PC-3 (cell line): ENCODE measurements around the gene AOPEP. TPM values are rescaled to one million over a fixed set of nuclear protein-coding genes. Genes with fewer than 3 reads are reported as not detected.

Source experiments
- ATAC-seq: fragments of 200-7000 bp; cut with Tn5 transposase; 2 replicates; pipeline ENCODE4 v1.9.1; 2020; ENCODE audit warnings: mild to moderate bottlenecking, moderate library complexity
- BruUV-seq: library from RNA; stranded (reverse); fragments of 400-500 nt; replicated peaks from 2 replicates; lab custom pipeline; 2021; lab: Mats Ljungman, UMichigan
- CTCF ChIA-PET: fragments of 300-600 bp; sonication (Branson Sonifier 250); formaldehyde crosslinking; loops from one replicate; lab custom pipeline; 2022; ENCODE audit warnings: antibody characterized with exemption; lab: Charles Lee
- POLR2A ChIA-PET: fragments of 300-600 bp; sonication (Branson Sonifier 250); formaldehyde crosslinking; loops from one replicate; lab custom pipeline; 2022; ENCODE audit warnings: antibody characterized with exemption; ENCODE audit not compliant: unreplicated experiment; lab: Charles Lee
- DNase-seq: peaks from one replicate; pipeline ENCODE4 v3.0.0-alpha.2; 2015
- H2AFZ ChIP-seq: fragments of 300-600 bp; sonication (generic); 2 replicates; pipeline ENCODE4 v1.6.0; 2016; ENCODE audit warnings: antibody characterized with exemption, low read length
- H3F3A ChIP-seq: fragments of 300-600 bp; sonication (generic); one replicate; pipeline ENCODE4 v1.6.0; 2017; ENCODE audit warnings: antibody characterized with exemption, low read length, control low read depth, mild to moderate bottlenecking; ENCODE audit not compliant: unreplicated experiment
- H3K27ac ChIP-seq: fragments of 300-600 bp; sonication (generic); 2 replicates; pipeline ENCODE4 v1.5.1; 2016; ENCODE audit warnings: mild to moderate bottlenecking, low read length
- H3K27me3 ChIP-seq: fragments of 300-600 bp; sonication (generic); 2 replicates; pipeline ENCODE4 v1.6.1; 2016; ENCODE audit warnings: low read length, mixed read lengths
- H3K36me3 ChIP-seq: fragments of 300-600 bp; sonication (generic); 2 replicates; pipeline ENCODE4 v1.6.1; 2016; ENCODE audit warnings: low read depth, mixed run types, low read length, mixed read lengths
- H3K4me1 ChIP-seq: fragments of 300-600 bp; sonication (generic); 2 replicates; pipeline ENCODE4 v1.5.1; 2016; ENCODE audit warnings: low read length; ENCODE audit not compliant: insufficient read depth
- H3K4me2 ChIP-seq: fragments of 300-600 bp; sonication (generic); 2 replicates; pipeline ENCODE4 v1.6.0; 2016; ENCODE audit warnings: low read length
- H3K4me3 ChIP-seq: fragments of 300-600 bp; sonication (generic); 2 replicates; pipeline ENCODE4 v1.5.1; 2016; ENCODE audit warnings: mild to moderate bottlenecking, low read length, mixed read lengths
- H3K79me2 ChIP-seq: fragments of 300-600 bp; sonication (generic); 2 replicates; pipeline ENCODE4 v1.6.1; 2017; ENCODE audit warnings: low read length, mixed read lengths
- H3K9ac ChIP-seq: fragments of 300-600 bp; sonication (generic); 2 replicates; pipeline ENCODE4 v1.6.0; 2016; ENCODE audit warnings: mild to moderate bottlenecking, low read length
- H3K9me2 ChIP-seq: fragments of 300-600 bp; sonication (generic); replicated peaks from 2 replicates; pipeline ENCODE4 v1.6.1; 2016; ENCODE audit warnings: mixed run types, low read length, mixed read lengths
- H3K9me3 ChIP-seq: fragments of 300-600 bp; sonication (generic); 2 replicates; pipeline ENCODE4 v1.6.1; 2016; ENCODE audit warnings: low read length, mixed read lengths
- H4K20me1 ChIP-seq: fragments of 300-600 bp; sonication (generic); 2 replicates; pipeline ENCODE4 v1.6.1; 2016; ENCODE audit warnings: low read length, mixed read lengths
- EZH2 ChIP-seq: fragments of 300-600 bp; sonication (generic); IDR thresholded peaks from one replicate; pipeline ENCODE4 v1.6.1; 2017; ENCODE audit warnings: antibody characterized with exemption, mild to moderate bottlenecking, low read length; ENCODE audit not compliant: unreplicated experiment
- EZH2phosphoT487 ChIP-seq: fragments of 300-600 bp; sonication (generic); IDR thresholded peaks from 2 replicates; pipeline ENCODE4 v1.6.1; 2018; ENCODE audit warnings: mild to moderate bottlenecking, antibody characterized with exemption, low read length, borderline replicate concordance
- intact Hi-C: fragments of 100-400 bp; cut with micrococcal nuclease; formaldehyde crosslinking; loops from 2 replicates; pipeline ENCODE4 v1.9.0; 2023
- total RNA-seq: library from RNA; depleted of rRNA; stranded (reverse); fragments of >200 nt; gene quantifications from 2 replicates; pipeline ENCODE4 v1.2.3, GENCODE V29; 2014
- TF ChIP-seq, protein P1 (sequence below): fragments of 300-600 bp; sonication (generic); conservative IDR thresholded peaks from 2 replicates; pipeline ENCODE4 v1.5.1; 2017; ENCODE audit warnings: antibody characterized with exemption, low read depth, mild to moderate bottlenecking, low read length

Gene AOPEP
- total RNA-seq, 1 experiment from 2014 or later = 23.1 TPM

DNA sequence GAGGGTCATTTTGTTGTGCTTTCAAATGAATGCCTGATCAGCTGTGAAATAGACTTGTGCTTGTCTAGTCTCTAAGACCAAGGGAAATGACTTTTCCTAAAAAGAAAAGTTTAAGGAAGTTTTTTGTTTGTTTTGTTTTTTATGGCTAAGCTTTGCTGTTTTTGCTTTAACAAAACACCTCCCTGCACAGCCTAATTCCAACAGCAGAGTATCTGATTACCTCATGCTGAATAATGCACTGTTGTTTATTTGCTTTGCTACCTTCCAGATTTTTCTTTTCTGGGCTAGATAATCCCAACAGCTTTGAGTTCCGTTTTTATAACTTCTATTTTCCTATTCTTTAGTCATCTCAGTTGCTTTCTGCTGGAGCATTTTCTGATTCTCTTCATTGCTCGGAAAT, 95.8 kb downstream of the AOPEP start:
- peaks cover 49% of the 10 kb centered on the region for H3K4me1 ChIP-seq
- DNase-seq = peak; percentile 47
- peak overlapping the region; percentile 30 for H3K27ac ChIP-seq
- H3K9me3 ChIP-seq = no peaks in the 10 kb centered on the region
- ChIA-PET POLR2A (no interaction called here), CTCF (interaction anchor here (0.5 to 0.8 kb wide), 2 partner anchors 13 to 36 kb away, joined by 3 to 4 read pairs; no protein-coding TSS in a partner anchor)
- H2AFZ ChIP-seq = no peak overlapping the region
- no peaks in the 10 kb centered on the region for H3K79me2 ChIP-seq
- intact Hi-C loops = no loop called here
- H3K36me3 ChIP-seq = no peaks in the 10 kb centered on the region
- no peaks in the 10 kb centered on the region for H4K20me1 ChIP-seq
- peak overlapping the region; percentile 9; the same call in 1 of the 2 replicates for H3K4me2 ChIP-seq
- H3K27me3 ChIP-seq = no peaks in the 10 kb centered on the region
- no TSS peak for BruUV-seq
- ATAC-seq = peak; percentile 73
- H3K9me2 ChIP-seq = no peaks in the 10 kb centered on the region
- H3F3A ChIP-seq = no peaks in the 10 kb centered on the region
- no peak for TF ChIP-seq EZH2phosphoT487
- TF ChIP-seq, protein P1, sequence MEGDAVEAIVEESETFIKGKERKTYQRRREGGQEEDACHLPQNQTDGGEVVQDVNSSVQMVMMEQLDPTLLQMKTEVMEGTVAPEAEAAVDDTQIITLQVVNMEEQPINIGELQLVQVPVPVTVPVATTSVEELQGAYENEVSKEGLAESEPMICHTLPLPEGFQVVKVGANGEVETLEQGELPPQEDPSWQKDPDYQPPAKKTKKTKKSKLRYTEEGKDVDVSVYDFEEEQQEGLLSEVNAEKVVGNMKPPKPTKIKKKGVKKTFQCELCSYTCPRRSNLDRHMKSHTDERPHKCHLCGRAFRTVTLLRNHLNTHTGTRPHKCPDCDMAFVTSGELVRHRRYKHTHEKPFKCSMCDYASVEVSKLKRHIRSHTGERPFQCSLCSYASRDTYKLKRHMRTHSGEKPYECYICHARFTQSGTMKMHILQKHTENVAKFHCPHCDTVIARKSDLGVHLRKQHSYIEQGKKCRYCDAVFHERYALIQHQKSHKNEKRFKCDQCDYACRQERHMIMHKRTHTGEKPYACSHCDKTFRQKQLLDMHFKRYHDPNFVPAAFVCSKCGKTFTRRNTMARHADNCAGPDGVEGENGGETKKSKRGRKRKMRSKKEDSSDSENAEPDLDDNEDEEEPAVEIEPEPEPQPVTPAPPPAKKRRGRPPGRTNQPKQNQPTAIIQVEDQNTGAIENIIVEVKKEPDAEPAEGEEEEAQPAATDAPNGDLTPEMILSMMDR = no peak
- TF ChIP-seq EZH2 = no peak
- H3K4me3 ChIP-seq = no peak overlapping the region
- H3K9ac ChIP-seq = no peak overlapping the region

DNA sequence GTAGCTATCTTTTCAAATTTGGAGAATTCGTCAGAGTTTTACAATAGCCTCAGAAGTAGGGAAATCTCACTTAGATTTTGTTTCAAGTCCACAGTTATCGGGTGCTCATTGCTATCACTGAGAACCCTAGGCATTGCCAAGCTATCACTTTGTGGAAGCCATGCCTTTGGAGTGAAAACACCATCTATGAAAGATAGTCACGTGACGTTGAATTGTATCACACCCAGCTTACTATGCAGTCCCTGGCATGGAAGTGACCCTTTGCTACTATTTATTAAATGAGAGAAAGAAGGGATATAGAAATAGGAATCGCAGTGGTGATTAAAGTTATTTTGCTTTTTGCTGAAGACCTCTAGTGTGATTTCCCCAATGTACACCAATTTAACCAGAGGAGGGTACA, 97.2 kb downstream of the AOPEP start:
- ATAC-seq (no peak), DNase-seq (no peak)
- Histone ChIP-seq H3F3A (no peaks in the 10 kb centered on the region), H3K4me3 (no peak overlapping the region), H4K20me1 (no peaks in the 10 kb centered on the region), H3K4me1 (peaks cover 46% of the 10 kb centered on the region), H3K9me3 (no peaks in the 10 kb centered on the region), H3K9me2 (no peaks in the 10 kb centered on the region), H3K36me3 (no peaks in the 10 kb centered on the region), H3K27ac (no peak overlapping the region), H3K9ac (no peak overlapping the region), H3K27me3 (no peaks in the 10 kb centered on the region), H3K79me2 (no peaks in the 10 kb centered on the region), H2AFZ (no peak overlapping the region), H3K4me2 (no peak overlapping the region)
- no TSS peak for BruUV-seq
- CTCF ChIA-PET = no interaction called here
- intact Hi-C loops = no loop called here
- POLR2A ChIA-PET = no interaction called here
- TF ChIP-seq, protein P1 = no peak
- TF ChIP-seq EZH2 (no peak), EZH2phosphoT487 (no peak)

DNA sequence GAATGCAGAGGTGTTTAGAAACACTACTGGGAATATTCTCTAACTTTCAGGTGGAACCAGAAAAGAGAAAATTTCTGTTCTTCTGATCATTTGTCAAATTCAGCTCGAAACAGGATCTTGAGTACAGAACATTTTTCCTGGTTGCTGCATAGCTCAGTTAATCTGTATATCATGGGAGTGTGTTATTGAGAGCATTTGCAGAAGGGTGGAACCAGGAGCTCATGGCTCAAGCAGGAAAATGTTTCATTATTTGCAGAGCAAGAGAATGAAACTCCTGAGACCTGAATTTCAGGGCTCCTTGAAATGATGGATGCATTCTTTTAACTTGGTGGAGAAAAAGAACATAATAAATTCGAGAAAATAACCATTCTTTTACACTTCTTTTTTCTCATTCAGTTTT, 97.9 kb downstream of the AOPEP start:
- DNase-seq (no peak), ATAC-seq (no peak)
- Histone ChIP-seq H3K36me3 (no peaks in the 10 kb centered on the region), H3K9me3 (no peaks in the 10 kb centered on the region), H3K9ac (no peak overlapping the region), H3K4me3 (no peak overlapping the region), H3K9me2 (no peaks in the 10 kb centered on the region), H3K27me3 (no peaks in the 10 kb centered on the region), H3K4me1 (peaks cover 39% of the 10 kb centered on the region), H2AFZ (no peak overlapping the region), H3F3A (no peaks in the 10 kb centered on the region), H3K4me2 (no peak overlapping the region), H3K27ac (no peak overlapping the region), H4K20me1 (no peaks in the 10 kb centered on the region), H3K79me2 (no peaks in the 10 kb centered on the region)
- ChIA-PET CTCF (no interaction called here), POLR2A (no interaction called here)
- TF ChIP-seq, protein P1 = no peak
- no peak for TF ChIP-seq EZH2
- TF ChIP-seq EZH2phosphoT487 = no peak
- intact Hi-C loops = no loop called here
- BruUV-seq = no TSS peak
